GM19395 (cell line): Measurements from ENCODE around the gene MAN2A2.
"Not testable (repeated sequence)": the region's sequence is repeated elsewhere in the genome, so short reads cannot be mapped to it uniquely, and the experiment has no call there.

Experiments used
- ATAC-seq: cut with Tn5 transposase; IDR thresholded peaks from one replicate; pipeline ENCODE4 v1.9.1; 2021; ENCODE audit warnings: mild to moderate bottlenecking, moderate library complexity; ENCODE audit not compliant: unreplicated experiment

Gene MAN2A2

GRCh38 chr15:90902040-90902839 lies 862 bp upstream of the MAN2A2 start:
- ATAC-seq = peak; percentile 69

GRCh38 chr15:90903733-90904536 lies 833 bp downstream of the MAN2A2 start:
- ATAC-seq = no peak

- no peak for ATAC-seq
Measured at GRCh38 chr15:90904746-90905145, 1.6 kb downstream of the MAN2A2 start.

GRCh38 chr15:90905306-90906180 lies 2.4 kb downstream of the MAN2A2 start:
- ATAC-seq = no peak

- no peak for ATAC-seq
Measured at GRCh38 chr15:90906181-90906849, 3.2 kb downstream of the MAN2A2 start.

- ATAC-seq = no peak
Measured at GRCh38 chr15:90907051-90907660, 4.1 kb downstream of the MAN2A2 start.

GRCh38 chr15:90907838-90908507 lies 4.9 kb downstream of the MAN2A2 start:
- no peak for ATAC-seq

- not testable (repeated sequence) for ATAC-seq
Measured at GRCh38 chr15:90909449-90909848, 6.3 kb downstream of the MAN2A2 start.

GRCh38 chr15:90909976-90910375 lies 6.9 kb downstream of the MAN2A2 start:
- no peak for ATAC-seq

- no peak for ATAC-seq
Measured at GRCh38 chr15:90910441-90911301, 7.6 kb downstream of the MAN2A2 start.

- ATAC-seq = no peak
Measured at GRCh38 chr15:90911302-90911623, 8.2 kb downstream of the MAN2A2 start.

GRCh38 chr15:90911906-90912769 lies 9.0 kb downstream of the MAN2A2 start:
- no peak for ATAC-seq

GRCh38 chr15:90912770-90913075 lies 9.6 kb downstream of the MAN2A2 start:
- no peak for ATAC-seq

- ATAC-seq = no peak
Measured at GRCh38 chr15:90913398-90913944, 10.4 kb downstream of the MAN2A2 start.

- ATAC-seq = no peak
Measured at GRCh38 chr15:90914305-90915080, 11.4 kb downstream of the MAN2A2 start.

GRCh38 chr15:90915216-90915807 lies 12.2 kb downstream of the MAN2A2 start:
- ATAC-seq = no peak
